GM12878 (cell line): ENCODE measurements around the gene EXOC4.

Experiments
- CBX3 ChIP-seq: fragments of 200-600 bp; sonication (generic); IDR thresholded peaks from 2 replicates; pipeline ENCODE4 v1.6.1; 2016; ENCODE audit warnings: low read depth, borderline replicate concordance
- CHD2 ChIP-seq: IDR thresholded peaks from 2 replicates; pipeline ENCODE4 v1.6.1; 2011; ENCODE audit warnings: low read depth, low read length, improper control_type of control experiment, borderline replicate concordance
- EZH2 ChIP-seq: IDR thresholded peaks from 2 replicates; pipeline ENCODE4 v1.6.1; 2012; ENCODE audit warnings: low read depth, mild to moderate bottlenecking, control low read depth, inconsistent platforms, low read length, borderline replicate concordance; ENCODE audit not compliant: control insufficient read depth
- HDGF ChIP-seq: fragments of 450-650 bp; IDR thresholded peaks from 2 replicates; pipeline ENCODE4 v1.6.1; 2016; ENCODE audit warnings: antibody characterized with exemption
- JUND ChIP-seq: IDR thresholded peaks from 2 replicates; pipeline ENCODE4 v1.6.1; 2012; ENCODE audit warnings: low read depth, mild to moderate bottlenecking, low read length, improper control_type of control experiment, moderate library complexity
- MEF2B ChIP-seq: fragments of 450-650 bp; IDR thresholded peaks from 2 replicates; pipeline ENCODE4 v1.6.1; 2018; ENCODE audit warnings: mild to moderate bottlenecking, moderate library complexity; ENCODE audit not compliant: partially characterized antibody, poor library complexity, severe bottlenecking
- NFIC ChIP-seq: IDR thresholded peaks from 2 replicates; pipeline ENCODE4 v1.6.1; 2012; ENCODE audit warnings: low read depth, mild to moderate bottlenecking, inconsistent platforms, low read length, moderate library complexity
- SIX5 ChIP-seq: IDR thresholded peaks from 2 replicates; pipeline ENCODE4 v1.6.1; 2011; ENCODE audit warnings: mild to moderate bottlenecking, low read depth, low read length, moderate library complexity; ENCODE audit not compliant: severe bottlenecking
- TF ChIP-seq, protein P1 (sequence below): IDR thresholded peaks from 2 replicates; pipeline ENCODE4 v1.6.1; 2012; ENCODE audit warnings: improper control_type of control experiment, low read depth, low read length; ENCODE audit not compliant: insufficient replicate concordance
- TF ChIP-seq, protein P2 (sequence below): IDR thresholded peaks from 2 replicates; pipeline ENCODE4 v1.6.1; 2012; ENCODE audit warnings: low read depth, low read length, improper control_type of control experiment
- TF ChIP-seq, protein P3 (sequence below), 3 experiments: IDR thresholded peaks in 2 of 3; conservative IDR thresholded peaks in 1 of 3; 2 replicates each; pipeline ENCODE4 v1.5.1; 2011; ENCODE audit warnings: low read depth in 3 of 3, low read length in 3 of 3, mild to moderate bottlenecking in 3 of 3, control low read depth in 2 of 3, moderate library complexity in 2 of 3, inconsistent platforms in 1 of 3, mixed read lengths in 1 of 3; ENCODE audit not compliant: control insufficient read depth in 2 of 3, insufficient read depth in 1 of 3; ENCODE audit errors: extremely low read depth in 1 of 3

DNA sequence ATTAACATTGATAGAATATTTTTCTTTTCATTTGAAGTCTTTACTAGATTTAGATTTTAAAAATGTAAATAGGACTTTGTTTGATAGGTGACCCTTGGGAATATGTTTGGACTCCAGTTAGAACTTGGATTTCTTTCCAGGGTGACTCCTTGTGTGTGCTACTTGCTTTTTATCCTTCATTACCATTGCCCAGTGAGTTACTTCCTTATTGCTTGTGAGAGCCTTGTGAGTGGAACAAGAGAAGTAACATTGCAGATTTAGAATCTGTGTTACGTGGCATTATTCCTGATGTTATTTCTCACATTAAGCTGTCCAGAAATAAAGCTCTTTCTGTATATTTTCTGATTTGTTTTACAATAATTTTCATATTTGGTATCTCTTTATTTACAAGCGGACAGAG is 746.3 kb downstream of the EXOC4 start:
- TF ChIP-seq, protein P1, sequence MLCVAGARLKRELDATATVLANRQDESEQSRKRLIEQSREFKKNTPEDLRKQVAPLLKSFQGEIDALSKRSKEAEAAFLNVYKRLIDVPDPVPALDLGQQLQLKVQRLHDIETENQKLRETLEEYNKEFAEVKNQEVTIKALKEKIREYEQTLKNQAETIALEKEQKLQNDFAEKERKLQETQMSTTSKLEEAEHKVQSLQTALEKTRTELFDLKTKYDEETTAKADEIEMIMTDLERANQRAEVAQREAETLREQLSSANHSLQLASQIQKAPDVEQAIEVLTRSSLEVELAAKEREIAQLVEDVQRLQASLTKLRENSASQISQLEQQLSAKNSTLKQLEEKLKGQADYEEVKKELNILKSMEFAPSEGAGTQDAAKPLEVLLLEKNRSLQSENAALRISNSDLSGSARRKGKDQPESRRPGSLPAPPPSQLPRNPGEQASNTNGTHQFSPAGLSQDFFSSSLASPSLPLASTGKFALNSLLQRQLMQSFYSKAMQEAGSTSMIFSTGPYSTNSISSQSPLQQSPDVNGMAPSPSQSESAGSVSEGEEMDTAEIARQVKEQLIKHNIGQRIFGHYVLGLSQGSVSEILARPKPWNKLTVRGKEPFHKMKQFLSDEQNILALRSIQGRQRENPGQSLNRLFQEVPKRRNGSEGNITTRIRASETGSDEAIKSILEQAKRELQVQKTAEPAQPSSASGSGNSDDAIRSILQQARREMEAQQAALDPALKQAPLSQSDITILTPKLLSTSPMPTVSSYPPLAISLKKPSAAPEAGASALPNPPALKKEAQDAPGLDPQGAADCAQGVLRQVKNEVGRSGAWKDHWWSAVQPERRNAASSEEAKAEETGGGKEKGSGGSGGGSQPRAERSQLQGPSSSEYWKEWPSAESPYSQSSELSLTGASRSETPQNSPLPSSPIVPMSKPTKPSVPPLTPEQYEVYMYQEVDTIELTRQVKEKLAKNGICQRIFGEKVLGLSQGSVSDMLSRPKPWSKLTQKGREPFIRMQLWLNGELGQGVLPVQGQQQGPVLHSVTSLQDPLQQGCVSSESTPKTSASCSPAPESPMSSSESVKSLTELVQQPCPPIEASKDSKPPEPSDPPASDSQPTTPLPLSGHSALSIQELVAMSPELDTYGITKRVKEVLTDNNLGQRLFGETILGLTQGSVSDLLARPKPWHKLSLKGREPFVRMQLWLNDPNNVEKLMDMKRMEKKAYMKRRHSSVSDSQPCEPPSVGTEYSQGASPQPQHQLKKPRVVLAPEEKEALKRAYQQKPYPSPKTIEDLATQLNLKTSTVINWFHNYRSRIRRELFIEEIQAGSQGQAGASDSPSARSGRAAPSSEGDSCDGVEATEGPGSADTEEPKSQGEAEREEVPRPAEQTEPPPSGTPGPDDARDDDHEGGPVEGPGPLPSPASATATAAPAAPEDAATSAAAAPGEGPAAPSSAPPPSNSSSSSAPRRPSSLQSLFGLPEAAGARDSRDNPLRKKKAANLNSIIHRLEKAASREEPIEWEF, result no peak
- no peak for TF ChIP-seq HDGF
- TF ChIP-seq NFIC, result no peak
- no peak for TF ChIP-seq JUND
- no peak for TF ChIP-seq CBX3
- no peak for TF ChIP-seq MEF2B
- TF ChIP-seq EZH2, result no peak
- TF ChIP-seq, protein P2, sequence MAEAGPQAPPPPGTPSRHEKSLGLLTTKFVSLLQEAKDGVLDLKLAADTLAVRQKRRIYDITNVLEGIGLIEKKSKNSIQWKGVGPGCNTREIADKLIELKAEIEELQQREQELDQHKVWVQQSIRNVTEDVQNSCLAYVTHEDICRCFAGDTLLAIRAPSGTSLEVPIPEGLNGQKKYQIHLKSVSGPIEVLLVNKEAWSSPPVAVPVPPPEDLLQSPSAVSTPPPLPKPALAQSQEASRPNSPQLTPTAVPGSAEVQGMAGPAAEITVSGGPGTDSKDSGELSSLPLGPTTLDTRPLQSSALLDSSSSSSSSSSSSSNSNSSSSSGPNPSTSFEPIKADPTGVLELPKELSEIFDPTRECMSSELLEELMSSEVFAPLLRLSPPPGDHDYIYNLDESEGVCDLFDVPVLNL, result no peak
- TF ChIP-seq, protein P3, sequence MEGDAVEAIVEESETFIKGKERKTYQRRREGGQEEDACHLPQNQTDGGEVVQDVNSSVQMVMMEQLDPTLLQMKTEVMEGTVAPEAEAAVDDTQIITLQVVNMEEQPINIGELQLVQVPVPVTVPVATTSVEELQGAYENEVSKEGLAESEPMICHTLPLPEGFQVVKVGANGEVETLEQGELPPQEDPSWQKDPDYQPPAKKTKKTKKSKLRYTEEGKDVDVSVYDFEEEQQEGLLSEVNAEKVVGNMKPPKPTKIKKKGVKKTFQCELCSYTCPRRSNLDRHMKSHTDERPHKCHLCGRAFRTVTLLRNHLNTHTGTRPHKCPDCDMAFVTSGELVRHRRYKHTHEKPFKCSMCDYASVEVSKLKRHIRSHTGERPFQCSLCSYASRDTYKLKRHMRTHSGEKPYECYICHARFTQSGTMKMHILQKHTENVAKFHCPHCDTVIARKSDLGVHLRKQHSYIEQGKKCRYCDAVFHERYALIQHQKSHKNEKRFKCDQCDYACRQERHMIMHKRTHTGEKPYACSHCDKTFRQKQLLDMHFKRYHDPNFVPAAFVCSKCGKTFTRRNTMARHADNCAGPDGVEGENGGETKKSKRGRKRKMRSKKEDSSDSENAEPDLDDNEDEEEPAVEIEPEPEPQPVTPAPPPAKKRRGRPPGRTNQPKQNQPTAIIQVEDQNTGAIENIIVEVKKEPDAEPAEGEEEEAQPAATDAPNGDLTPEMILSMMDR (IDR thresholded peaks at IDR 0.05 in 2 of 3, conservative IDR thresholded peaks at IDR 0.05 in 1 of 3; ENCODE audit: control insufficient read depth in 2 of 3, extremely low read depth in 1 of 3, insufficient read depth in 1 of 3, low read depth in 3 of 3, low read length in 3 of 3), result no peak
- TF ChIP-seq SIX5, result no peak
- TF ChIP-seq CHD2, result no peak
